HCT116 (cell line): ENCODE measurements around the gene FBN1. TPM values are rescaled to one million over a fixed set of nuclear protein-coding genes. Genes with fewer than 3 reads are reported as not detected.

Experiments used
- ATAC-seq: fragments of 200-7000 bp; cut with Tn5 transposase; 2 replicates; pipeline ENCODE4 v1.9.1; 2020; ENCODE audit warnings: mild to moderate bottlenecking, moderate library complexity
- BruUV-seq: library from RNA; stranded (reverse); fragments of 400-500 nt; replicated peaks from 2 replicates; lab custom pipeline; 2021; lab: Mats Ljungman, UMichigan
- CTCF ChIA-PET: fragments of 300-600 bp; sonication (Branson Sonifier 250); formaldehyde crosslinking; loops from one replicate; lab custom pipeline; 2021; ENCODE audit warnings: antibody characterized with exemption; lab: Charles Lee
- POLR2A ChIA-PET: fragments of 300-600, 350-600 bp; sonication (Branson Sonifier 250); formaldehyde crosslinking; loops from one replicate; lab custom pipeline; 2021; ENCODE audit warnings: antibody characterized with exemption; lab: Charles Lee
- RAD21 ChIA-PET, 2 experiments: fragments of 300-600 bp; sonication (Branson Sonifier 250); formaldehyde crosslinking; loops; one replicate each; lab custom pipeline; 2023; ENCODE audit warnings: low total read pairs in 2 of 2; ENCODE audit not compliant: uncharacterized antibody in 2 of 2, unreplicated experiment in 2 of 2, low non-redundant PET in 1 of 2; lab: Charles Lee
- DNase-seq: peaks from one replicate; pipeline ENCODE4 v3.0.0-alpha.2; 2010; ENCODE audit warnings: low read depth, low spot score
- H2AFZ ChIP-seq: fragments of 200-600 bp; shearing (Covaris generic), sonication (generic); 2 replicates; pipeline ENCODE4 v1.6.1; 2017; ENCODE audit warnings: low read depth, mixed run types, mixed read lengths, antibody characterized with exemption, low read length; ENCODE audit not compliant: poor library complexity, severe bottlenecking
- H3K27ac ChIP-seq: 2 replicates; pipeline ENCODE4 v1.5.1; 2012; ENCODE audit warnings: low read depth, low read length
- H3K27me3 ChIP-seq: fragments of 200-600 bp; sonication (generic); 2 replicates; pipeline ENCODE4 v1.6.1; 2016; ENCODE audit warnings: mixed run types, low read length, mixed read lengths; ENCODE audit not compliant: insufficient read depth
- H3K36me3 ChIP-seq, 2 experiments: fragments of 200-500 bp in 1 of 2; fragments of 200-600 bp in 1 of 2; sonication (Bioruptor generic) in 1 of 2; sonication (generic) in 1 of 2; 2 replicates each; pipeline versions ENCODE4 v1.5.1 to v1.6.1; 2014 to 2016; ENCODE audit warnings: low read length in 2 of 2, inconsistent platforms in 1 of 2, mixed read lengths in 1 of 2, mixed run types in 1 of 2; ENCODE audit not compliant: insufficient read depth in 2 of 2, control insufficient read depth in 1 of 2
- H3K4me1 ChIP-seq, 2 experiments: fragments of 200-600 bp in 1 of 2; sonication (generic) in 1 of 2; 2 replicates each; pipeline versions ENCODE4 v1.5.1 to v1.6.1; 2012 to 2017; ENCODE audit warnings: low read length in 2 of 2, inconsistent platforms in 1 of 2, mild to moderate bottlenecking in 1 of 2, mixed read lengths in 1 of 2, mixed run types in 1 of 2, moderate library complexity in 1 of 2; ENCODE audit not compliant: insufficient read depth in 2 of 2, control insufficient read depth in 1 of 2
- H3K4me2 ChIP-seq: fragments of 200-600 bp; sonication (generic); 2 replicates; pipeline ENCODE4 v1.6.1; 2017; ENCODE audit warnings: mixed run types, low read length, mixed read lengths
- H3K4me3 ChIP-seq, 2 experiments: fragments of 200-600 bp in 1 of 2; sonication (generic) in 1 of 2; replicated peaks in 1 of 2; 2 replicates each; pipeline ENCODE4 v1.5.1; 2011 to 2016; ENCODE audit warnings: low read length in 2 of 2, control low read depth in 1 of 2, low read depth in 1 of 2, mild to moderate bottlenecking in 1 of 2, mixed read lengths in 1 of 2, mixed run types in 1 of 2
- H3K79me2 ChIP-seq: fragments of 200-600 bp; sonication (generic); 2 replicates; pipeline ENCODE4 v1.6.1; 2017; ENCODE audit warnings: mild to moderate bottlenecking, mixed run types, low read length, moderate library complexity, mixed read lengths; ENCODE audit not compliant: insufficient read depth
- H3K9ac ChIP-seq: fragments of 200-600 bp; sonication (generic); 2 replicates; pipeline ENCODE4 v1.6.1; 2016; ENCODE audit warnings: low read length, mixed read lengths
- H3K9me2 ChIP-seq: fragments of 200-600 bp; sonication (generic), shearing (Covaris generic); 2 replicates; pipeline ENCODE4 v1.6.1; 2017; ENCODE audit warnings: mixed run types, mild to moderate bottlenecking, moderate library complexity; ENCODE audit not compliant: insufficient read depth
- H3K9me3 ChIP-seq, 2 experiments: fragments of 200-500 bp in 1 of 2; fragments of 200-600 bp in 1 of 2; sonication (Bioruptor generic) in 1 of 2; sonication (generic) in 1 of 2; 2 replicates each; pipeline ENCODE4 v1.6.1; 2014 to 2017; ENCODE audit warnings: low read length in 2 of 2, mixed read lengths in 2 of 2, inconsistent platforms in 1 of 2, low read depth in 1 of 2, mild to moderate bottlenecking in 1 of 2, mixed run types in 1 of 2, moderate library complexity in 1 of 2; ENCODE audit not compliant: control insufficient read depth in 1 of 2, insufficient read depth in 1 of 2
- H4K20me1 ChIP-seq: fragments of 200-600 bp; sonication (generic), shearing (Covaris generic); 2 replicates; pipeline ENCODE4 v1.6.1; 2017; ENCODE audit warnings: mixed run types, mild to moderate bottlenecking, moderate library complexity; ENCODE audit not compliant: insufficient read depth
- ATF3 ChIP-seq: IDR thresholded peaks from 2 replicates; pipeline ENCODE4 v1.6.1; 2012
- CBX3 ChIP-seq: IDR thresholded peaks from 2 replicates; pipeline ENCODE4 v1.6.1; 2012; ENCODE audit warnings: low read depth
- CEBPB ChIP-seq: IDR thresholded peaks from 2 replicates; pipeline ENCODE4 v1.6.1; 2012; ENCODE audit warnings: low read depth
- CTCF ChIP-seq, 3 experiments: fragments of 200-600 bp in 1 of 3; sonication (generic) in 1 of 3; IDR thresholded peaks in 2 of 3; conservative IDR thresholded peaks in 1 of 3; 2 replicates each; pipeline ENCODE4 v1.5.1; 2012 to 2017; ENCODE audit warnings: low read depth in 2 of 3, low read length in 2 of 3, antibody characterized with exemption in 1 of 3, borderline replicate concordance in 1 of 3, control low read depth in 1 of 3, mild to moderate bottlenecking in 1 of 3, mixed read lengths in 1 of 3, mixed run types in 1 of 3, moderate library complexity in 1 of 3; ENCODE audit not compliant: insufficient read depth in 1 of 3
- EZH2 ChIP-seq: fragments of 200-600 bp; sonication (generic); IDR thresholded peaks from 2 replicates; pipeline ENCODE4 v1.6.1; 2017; ENCODE audit warnings: antibody characterized with exemption, mixed run types
- MAX ChIP-seq: IDR thresholded peaks from 2 replicates; pipeline ENCODE4 v1.6.1; 2012
- POLR2AphosphoS5 ChIP-seq: IDR thresholded peaks from 2 replicates; pipeline ENCODE4 v1.6.1; 2011; ENCODE audit warnings: mild to moderate bottlenecking, low read depth, low read length, moderate library complexity
- RAD21 ChIP-seq: IDR thresholded peaks from 2 replicates; pipeline ENCODE4 v1.6.1; 2012; ENCODE audit warnings: low read depth, mild to moderate bottlenecking
- SIN3A ChIP-seq: IDR thresholded peaks from 2 replicates; pipeline ENCODE4 v1.6.1; 2012; ENCODE audit warnings: low read depth
- SP1 ChIP-seq: IDR thresholded peaks from 2 replicates; pipeline ENCODE4 v1.6.1; 2012; ENCODE audit warnings: low read depth
- TCF7L2 ChIP-seq: IDR thresholded peaks from 2 replicates; pipeline ENCODE4 v1.7.0; 2011; ENCODE audit warnings: borderline replicate concordance, inconsistent platforms; ENCODE audit not compliant: insufficient read depth, insufficient read length; ENCODE audit errors: extremely low read depth
- YY1 ChIP-seq: IDR thresholded peaks from 2 replicates; pipeline ENCODE4 v1.6.1; 2011; ENCODE audit warnings: low read length, low read depth, moderate library complexity, mild to moderate bottlenecking; ENCODE audit not compliant: insufficient replicate concordance; ENCODE audit errors: extremely low read depth
- ZFX ChIP-seq: fragments of 450-650 bp; IDR thresholded peaks from 2 replicates; pipeline ENCODE4 v1.6.1; 2017
- intact Hi-C: fragments of 100-400 bp; cut with micrococcal nuclease; formaldehyde crosslinking; loops from 2 replicates; pipeline ENCODE4 v1.10.0; 2022
- total RNA-seq: library from RNA; stranded (reverse); gene quantifications from one replicate; pipeline ENCODE4 v1.2.1, GENCODE V29; 2021; ENCODE audit not compliant: unreplicated experiment

FBN1 gene
- total RNA-seq, 1 experiment from 2014 or later = 1.7 TPM

- ChIA-PET POLR2A (no interaction called here), CTCF (no interaction called here), RAD21 (no interaction called here)
- intact Hi-C loops = no loop called here
- H3K9me3 ChIP-seq = no peaks in the 10 kb centered on the region
- H3K4me2 ChIP-seq = no peak overlapping the region
- ATAC-seq = no peak
- no peak overlapping the region for H3K27ac ChIP-seq
- no peaks in the 10 kb centered on the region for H4K20me1 ChIP-seq
- no peaks in the 10 kb centered on the region for H3K9me2 ChIP-seq
- H3K4me1 ChIP-seq = no peaks in the 10 kb centered on the region
- H3K9ac ChIP-seq = no peak overlapping the region
- no TSS peak for BruUV-seq
- no peaks in the 10 kb centered on the region for H3K27me3 ChIP-seq
- no peaks in the 10 kb centered on the region for H3K36me3 ChIP-seq
- no peak for DNase-seq
- H3K4me3 ChIP-seq = no peak overlapping the region
- H3K79me2 ChIP-seq = no peaks in the 10 kb centered on the region
- H2AFZ ChIP-seq = no peak overlapping the region
- no peak for TF ChIP-seq CBX3
- TF ChIP-seq TCF7L2 = no peak
- no peak for TF ChIP-seq POLR2AphosphoS5
- no peak for TF ChIP-seq CTCF (IDR thresholded peaks at IDR 0.05 in 2 of 3, conservative IDR thresholded peaks at IDR 0.05 in 1 of 3; ENCODE audit: borderline replicate concordance in 1 of 3, insufficient read depth in 1 of 3, low read depth in 2 of 3, low read length in 2 of 3)
- TF ChIP-seq CEBPB = no peak
- TF ChIP-seq SP1 = no peak
- no peak for TF ChIP-seq ATF3
- TF ChIP-seq EZH2 = no peak
- TF ChIP-seq ZFX = no peak
- TF ChIP-seq SIN3A = no peak
- TF ChIP-seq YY1 = no peak
- no peak for TF ChIP-seq RAD21
- no peak for TF ChIP-seq MAX
These were observed 71.7 kb downstream of the FBN1 start for GRCh38 chr15:48573780-48574179.
